Activated naive CD4-positive, alpha-beta T cell treated with anti-CD3 and anti-CD28 coated beads for 36 hours (primary cell): ENCODE data around the gene OPCML. TPM values are rescaled to one million over a fixed set of nuclear protein-coding genes. Genes with fewer than 3 reads are reported as not detected.

Source experiments
- CTCF ChIA-PET: fragments of 350-600 bp; sonication (Branson Sonifier 250); formaldehyde crosslinking; loops from one replicate; lab custom pipeline; 2021; ENCODE audit warnings: antibody characterized with exemption; lab: Charles Lee
- DNase-seq: peaks from one replicate; pipeline ENCODE4 v3.0.0-alpha.2; 2020
- H3K27ac Mint-ChIP-seq: one replicate; pipeline ENCODE4 v1.8.0; 2021; ENCODE audit warnings: mild to moderate bottlenecking, mixed read lengths
- H3K27me3 Mint-ChIP-seq: one replicate; pipeline ENCODE4 v1.8.0; 2021; ENCODE audit warnings: low read depth, mixed read lengths
- H3K36me3 Mint-ChIP-seq: one replicate; pipeline ENCODE4 v1.8.0; 2021; ENCODE audit warnings: low read depth, mixed read lengths
- H3K4me1 Mint-ChIP-seq: one replicate; pipeline ENCODE4 v1.8.0; 2021; ENCODE audit warnings: low read depth, mixed read lengths
- H3K4me3 Mint-ChIP-seq: one replicate; pipeline ENCODE4 v1.8.0; 2021; ENCODE audit warnings: mild to moderate bottlenecking, moderate library complexity, mixed read lengths
- H3K9me3 Mint-ChIP-seq: one replicate; pipeline ENCODE4 v1.8.0; 2021; ENCODE audit warnings: mixed read lengths
- intact Hi-C: fragments of 100-400 bp; cut with micrococcal nuclease; formaldehyde crosslinking; loops from one replicate; pipeline ENCODE4 v1.15.1; 2023
- total RNA-seq, 2 experiments: library from RNA; stranded (reverse); gene quantifications; one replicate each; pipeline ENCODE4 v1.2.3, GENCODE V29; 2021

OPCML gene
- total RNA-seq, 2 experiments from 2014 or later: not detected

DNA sequence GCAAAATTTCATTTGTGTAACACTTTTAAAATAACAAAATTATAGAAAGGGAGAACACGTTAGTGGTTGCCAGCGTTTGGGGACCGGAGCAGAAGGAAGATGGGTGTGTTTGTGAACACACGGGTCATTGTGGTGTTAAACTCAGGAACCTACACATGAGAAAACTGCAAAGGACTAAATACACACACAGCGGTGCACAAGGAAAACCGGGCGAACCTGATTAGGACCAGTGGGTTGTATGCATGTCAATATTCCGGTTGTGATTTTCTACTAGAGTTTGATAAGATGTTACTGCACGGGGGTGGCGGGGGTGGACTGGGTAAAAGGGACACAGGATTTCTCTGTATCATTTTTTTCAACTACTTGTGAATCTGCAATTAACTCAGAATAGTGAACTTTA, 351.2 kb downstream of the OPCML start:
- H3K27ac Mint-ChIP-seq: no peak overlapping the region

DNA sequence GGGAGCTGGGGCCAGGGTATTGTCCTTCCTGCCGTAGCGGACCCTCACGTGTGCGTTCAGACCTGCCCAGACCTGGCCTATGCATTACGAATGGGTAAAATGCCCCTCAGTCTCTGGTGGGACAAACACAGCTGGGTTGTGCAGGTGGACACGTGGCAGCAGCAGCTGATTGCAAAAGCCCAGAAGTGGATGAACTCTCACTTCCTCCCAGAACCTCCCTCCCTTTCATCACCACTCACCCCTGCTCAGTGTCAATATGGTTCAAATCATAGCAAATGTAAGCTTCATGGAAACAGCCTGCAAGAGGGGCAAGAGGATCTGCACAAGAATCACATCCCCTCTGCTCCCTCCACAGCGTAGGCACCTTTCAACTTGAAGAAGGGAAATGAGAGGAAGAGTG, 352.1 kb downstream of the OPCML start:
- H3K4me3 Mint-ChIP-seq: no peak overlapping the region
- no peak for DNase-seq
- H3K27ac Mint-ChIP-seq: no peak overlapping the region
- H3K36me3 Mint-ChIP-seq: no peaks in the 10 kb centered on the region
- no peaks in the 10 kb centered on the region for H3K4me1 Mint-ChIP-seq
- H3K9me3 Mint-ChIP-seq: no peaks in the 10 kb centered on the region
- peaks cover 2% of the 10 kb centered on the region for H3K27me3 Mint-ChIP-seq
- intact Hi-C loops: no loop called here
- CTCF ChIA-PET: interaction anchor here (1.1 kb wide), 1 partner anchor 46 kb away, joined by 3 read pairs; no protein-coding TSS in a partner anchor

More for the DNA sequence above, 351.2 kb downstream of the OPCML start:
- no peak for DNase-seq
- H3K36me3 Mint-ChIP-seq: no peaks in the 10 kb centered on the region
- H3K27me3 Mint-ChIP-seq: peaks cover 2% of the 10 kb centered on the region
- H3K9me3 Mint-ChIP-seq: no peaks in the 10 kb centered on the region
- H3K4me3 Mint-ChIP-seq: no peak overlapping the region
- H3K4me1 Mint-ChIP-seq: no peaks in the 10 kb centered on the region
- intact Hi-C loops: no loop called here
- CTCF ChIA-PET: interaction anchor here (1.1 kb wide), 1 partner anchor 46 kb away, joined by 3 read pairs; no protein-coding TSS in a partner anchor

DNA sequence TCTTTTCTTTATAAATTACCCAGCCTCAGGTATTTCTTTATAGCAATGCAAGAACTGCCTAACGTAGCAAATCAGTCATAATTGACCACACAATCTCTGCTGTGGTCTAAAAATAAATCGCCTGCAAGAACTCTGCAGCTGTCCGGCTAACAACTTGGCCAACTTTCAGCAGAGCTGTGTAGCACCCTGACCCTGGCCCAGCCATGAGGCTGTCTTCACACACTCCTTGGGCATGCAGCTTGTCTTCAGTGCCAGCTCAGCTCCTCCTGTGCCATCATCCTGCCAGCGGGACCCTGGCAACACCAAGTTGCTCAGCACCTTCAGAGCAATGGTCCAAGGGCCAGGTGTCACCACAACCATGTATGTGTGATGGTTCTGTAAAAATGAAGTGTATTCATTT, 355.6 kb downstream of the OPCML start:
- intact Hi-C loops: no loop called here
- H3K4me1 Mint-ChIP-seq: no peaks in the 10 kb centered on the region
- H3K27me3 Mint-ChIP-seq: peaks cover 2% of the 10 kb centered on the region
- CTCF ChIA-PET: no interaction called here
- H3K4me3 Mint-ChIP-seq: no peak overlapping the region
- no peak for DNase-seq
- H3K27ac Mint-ChIP-seq: no peak overlapping the region
- no peaks in the 10 kb centered on the region for H3K9me3 Mint-ChIP-seq
- no peaks in the 10 kb centered on the region for H3K36me3 Mint-ChIP-seq

DNA sequence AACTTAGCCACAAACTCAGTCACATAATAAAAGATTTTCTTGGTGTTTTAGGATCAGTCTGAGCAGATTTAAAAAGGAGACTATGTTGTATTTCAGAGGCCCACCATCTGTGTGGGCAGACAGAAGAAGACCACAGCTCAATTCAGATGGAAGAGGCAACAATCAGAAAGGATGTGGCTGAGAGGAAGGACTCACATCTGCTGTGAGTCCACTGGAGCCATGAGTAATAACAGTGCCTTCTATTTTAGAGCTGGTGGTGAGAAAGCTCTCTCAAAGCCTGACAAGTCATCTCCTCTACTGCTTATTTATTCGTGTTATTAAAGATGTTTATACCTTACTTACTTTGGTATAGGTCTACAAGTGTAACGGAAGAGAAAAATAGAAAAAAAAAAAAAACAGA, 357.2 kb downstream of the OPCML start:
- no peak overlapping the region for H3K27ac Mint-ChIP-seq
- intact Hi-C loops: no loop called here
- H3K27me3 Mint-ChIP-seq: peaks cover 2% of the 10 kb centered on the region
- H3K4me1 Mint-ChIP-seq: no peaks in the 10 kb centered on the region
- H3K36me3 Mint-ChIP-seq: no peaks in the 10 kb centered on the region
- CTCF ChIA-PET: no interaction called here
- DNase-seq: no peak
- no peak overlapping the region for H3K4me3 Mint-ChIP-seq
- H3K9me3 Mint-ChIP-seq: no peaks in the 10 kb centered on the region

DNA sequence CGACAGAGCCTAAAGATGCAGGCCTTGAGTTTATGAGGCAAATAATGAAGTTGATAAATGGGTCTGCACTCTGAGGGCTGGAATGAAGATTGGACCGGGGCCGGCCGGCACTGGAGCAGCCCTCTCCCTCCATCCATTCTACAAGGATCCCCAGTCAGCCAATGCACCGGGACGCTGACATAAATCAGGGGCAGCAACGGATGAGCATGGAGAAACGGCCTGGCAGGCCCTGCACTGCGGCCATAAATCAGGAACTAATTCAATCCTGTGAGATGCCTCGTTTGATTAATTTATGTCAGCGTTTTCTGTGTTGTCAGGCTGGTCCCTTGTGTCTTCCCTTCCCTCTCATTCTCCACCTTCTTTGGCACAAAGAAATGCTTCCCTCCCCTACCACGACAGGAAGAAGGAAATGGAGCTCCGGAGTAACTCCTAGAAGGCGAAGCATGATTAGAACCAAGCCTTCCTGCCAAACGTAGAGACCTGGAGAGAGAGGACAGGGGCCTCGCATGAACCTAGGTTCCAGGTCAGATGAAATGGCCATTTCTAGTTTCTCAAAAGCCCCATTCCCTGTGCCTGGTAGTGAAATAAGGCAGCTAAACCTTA, 358.4 kb downstream of the OPCML start:
- H3K9me3 Mint-ChIP-seq: no peaks in the 10 kb centered on the region

DNA sequence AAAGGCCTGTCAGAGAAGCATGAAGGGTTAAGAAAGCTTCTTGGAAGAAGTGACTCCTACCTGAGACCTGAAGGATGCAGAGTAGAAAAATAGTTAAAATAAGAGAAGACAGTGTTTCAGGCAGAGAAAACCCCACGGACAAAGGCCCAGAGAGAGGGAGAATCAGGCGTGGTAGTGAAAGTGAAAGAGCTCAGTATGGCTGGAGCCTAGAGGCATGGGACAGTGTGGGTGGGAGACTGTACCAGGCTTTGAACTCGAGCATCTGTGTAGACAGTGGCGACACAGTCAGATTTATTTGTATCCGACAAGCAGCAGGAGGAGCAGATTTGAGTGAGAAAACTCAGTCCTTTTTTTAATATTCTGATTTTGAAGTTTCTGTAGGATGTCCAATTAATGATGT, 360.0 kb downstream of the OPCML start:
- intact Hi-C loops: no loop called here
- no peak overlapping the region for H3K27ac Mint-ChIP-seq
- H3K4me3 Mint-ChIP-seq: no peak overlapping the region
- no peaks in the 10 kb centered on the region for H3K36me3 Mint-ChIP-seq
- H3K4me1 Mint-ChIP-seq: no peaks in the 10 kb centered on the region
- CTCF ChIA-PET: no interaction called here
- no peaks in the 10 kb centered on the region for H3K9me3 Mint-ChIP-seq
- no peak for DNase-seq
- H3K27me3 Mint-ChIP-seq: peaks cover 2% of the 10 kb centered on the region

More for the DNA sequence above, 358.4 kb downstream of the OPCML start:
- Mint-ChIP-seq H3K27ac (no peak overlapping the region), H3K36me3 (no peaks in the 10 kb centered on the region), H3K4me3 (no peak overlapping the region), H3K27me3 (peaks cover 4% of the 10 kb centered on the region), H3K4me1 (no peaks in the 10 kb centered on the region)
- CTCF ChIA-PET: no interaction called here
- no peak for DNase-seq
- intact Hi-C loops: no loop called here

DNA sequence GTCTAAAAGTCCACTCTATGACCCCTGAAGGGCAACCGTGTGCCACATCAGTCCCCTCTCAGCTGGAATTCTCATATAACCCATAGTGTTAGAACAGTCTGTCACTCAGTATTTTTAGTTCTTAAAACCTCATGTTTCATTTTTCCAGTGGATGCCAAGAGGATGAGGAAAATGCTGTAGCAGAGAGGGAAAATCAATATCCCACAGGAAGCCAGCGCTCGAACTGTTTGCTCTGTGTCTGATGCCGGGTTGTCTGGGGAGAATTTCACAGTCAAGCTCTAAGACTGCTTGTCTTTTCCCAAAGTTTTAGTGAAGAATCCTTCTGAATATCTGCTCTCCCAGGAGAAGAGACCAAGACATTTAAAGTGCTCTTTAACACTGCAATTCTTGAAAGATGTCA, 360.9 kb downstream of the OPCML start:
- no peaks in the 10 kb centered on the region for H3K36me3 Mint-ChIP-seq
- no peak for DNase-seq
- CTCF ChIA-PET: no interaction called here
- no peaks in the 10 kb centered on the region for H3K4me1 Mint-ChIP-seq
- H3K27me3 Mint-ChIP-seq: peaks cover 2% of the 10 kb centered on the region
- intact Hi-C loops: no loop called here
- no peak overlapping the region for H3K4me3 Mint-ChIP-seq
- no peak overlapping the region for H3K27ac Mint-ChIP-seq
- H3K9me3 Mint-ChIP-seq: no peaks in the 10 kb centered on the region

DNA sequence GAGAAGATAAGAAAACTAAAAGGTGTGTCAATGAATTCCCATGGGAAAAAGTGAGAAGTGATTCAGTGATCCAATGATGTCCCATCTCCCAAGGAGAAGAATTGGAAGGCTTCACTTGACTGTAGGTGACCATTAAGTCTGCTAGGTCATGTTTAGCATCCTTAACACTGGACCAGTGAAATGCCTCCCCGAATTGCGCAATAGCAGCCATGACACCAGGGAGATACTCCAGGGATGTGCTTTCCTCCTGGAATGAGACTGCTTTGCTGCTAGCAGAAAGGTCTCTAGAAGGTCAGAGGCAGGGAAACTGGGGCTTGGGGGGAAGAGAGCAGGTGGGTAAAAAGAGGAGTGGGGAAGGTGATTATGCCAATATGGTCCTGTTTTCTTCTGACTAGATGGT, 364.3 kb downstream of the OPCML start:
- no peaks in the 10 kb centered on the region for H3K4me1 Mint-ChIP-seq
- no peak overlapping the region for H3K4me3 Mint-ChIP-seq
- CTCF ChIA-PET: no interaction called here
- H3K27ac Mint-ChIP-seq: no peak overlapping the region
- no peaks in the 10 kb centered on the region for H3K9me3 Mint-ChIP-seq
- intact Hi-C loops: no loop called here
- H3K27me3 Mint-ChIP-seq: peaks cover 4% of the 10 kb centered on the region
- DNase-seq: no peak
- H3K36me3 Mint-ChIP-seq: no peaks in the 10 kb centered on the region

DNA sequence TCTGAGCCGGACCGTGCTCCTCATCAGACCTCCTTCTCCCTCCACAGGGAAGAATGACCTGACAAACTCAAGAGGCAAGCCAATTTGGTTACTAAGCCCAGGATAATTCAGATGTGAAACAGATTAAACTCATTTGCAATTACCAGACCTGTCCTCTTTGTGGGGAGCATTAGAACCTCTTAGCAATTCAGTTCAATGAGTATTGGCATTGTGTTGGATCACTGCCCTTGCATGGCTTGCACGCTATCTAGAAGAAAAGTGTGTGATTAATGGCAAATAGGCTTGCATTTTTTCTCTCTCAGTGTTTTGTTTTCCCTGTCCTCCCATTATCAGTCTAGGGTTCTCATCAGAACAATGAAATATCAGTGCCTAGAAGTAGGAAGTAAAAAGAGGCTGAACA, 365.6 kb downstream of the OPCML start:
- H3K4me3 Mint-ChIP-seq: no peak overlapping the region
- DNase-seq: no peak
- no peaks in the 10 kb centered on the region for H3K9me3 Mint-ChIP-seq
- H3K27ac Mint-ChIP-seq: no peak overlapping the region
- peaks cover 8% of the 10 kb centered on the region for H3K27me3 Mint-ChIP-seq
- no peaks in the 10 kb centered on the region for H3K4me1 Mint-ChIP-seq
- H3K36me3 Mint-ChIP-seq: no peaks in the 10 kb centered on the region
- CTCF ChIA-PET: interaction anchor here (1.2 kb wide), 1 partner anchor 10 kb away, joined by 4 read pairs; no protein-coding TSS in a partner anchor
- intact Hi-C loops: no loop called here

DNA sequence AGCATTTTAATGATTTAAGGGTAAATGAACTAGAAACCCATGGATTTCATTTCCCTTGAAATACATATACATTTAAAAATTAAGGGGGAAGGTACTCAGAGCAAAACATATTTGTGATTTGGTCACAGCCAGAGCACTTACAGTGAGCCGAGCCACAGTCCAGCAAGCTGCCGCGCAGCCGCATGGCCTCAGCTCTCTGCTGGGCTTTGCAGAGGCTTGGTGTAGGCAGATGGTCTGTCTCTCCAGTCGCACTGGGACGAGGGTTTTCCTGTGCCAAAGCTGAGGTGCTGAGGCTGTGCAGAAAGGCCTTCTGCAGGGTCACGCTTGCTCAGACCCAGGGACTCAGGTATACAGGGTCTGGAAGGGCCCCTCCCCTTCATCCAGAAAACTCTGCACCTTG, 367.3 kb downstream of the OPCML start:
- CTCF ChIA-PET: no interaction called here
- intact Hi-C loops: no loop called here
- Mint-ChIP-seq H3K4me3 (no peak overlapping the region), H3K9me3 (no peaks in the 10 kb centered on the region), H3K4me1 (no peaks in the 10 kb centered on the region), H3K27ac (no peak overlapping the region), H3K36me3 (no peaks in the 10 kb centered on the region), H3K27me3 (peaks cover 8% of the 10 kb centered on the region)
- no peak for DNase-seq

DNA sequence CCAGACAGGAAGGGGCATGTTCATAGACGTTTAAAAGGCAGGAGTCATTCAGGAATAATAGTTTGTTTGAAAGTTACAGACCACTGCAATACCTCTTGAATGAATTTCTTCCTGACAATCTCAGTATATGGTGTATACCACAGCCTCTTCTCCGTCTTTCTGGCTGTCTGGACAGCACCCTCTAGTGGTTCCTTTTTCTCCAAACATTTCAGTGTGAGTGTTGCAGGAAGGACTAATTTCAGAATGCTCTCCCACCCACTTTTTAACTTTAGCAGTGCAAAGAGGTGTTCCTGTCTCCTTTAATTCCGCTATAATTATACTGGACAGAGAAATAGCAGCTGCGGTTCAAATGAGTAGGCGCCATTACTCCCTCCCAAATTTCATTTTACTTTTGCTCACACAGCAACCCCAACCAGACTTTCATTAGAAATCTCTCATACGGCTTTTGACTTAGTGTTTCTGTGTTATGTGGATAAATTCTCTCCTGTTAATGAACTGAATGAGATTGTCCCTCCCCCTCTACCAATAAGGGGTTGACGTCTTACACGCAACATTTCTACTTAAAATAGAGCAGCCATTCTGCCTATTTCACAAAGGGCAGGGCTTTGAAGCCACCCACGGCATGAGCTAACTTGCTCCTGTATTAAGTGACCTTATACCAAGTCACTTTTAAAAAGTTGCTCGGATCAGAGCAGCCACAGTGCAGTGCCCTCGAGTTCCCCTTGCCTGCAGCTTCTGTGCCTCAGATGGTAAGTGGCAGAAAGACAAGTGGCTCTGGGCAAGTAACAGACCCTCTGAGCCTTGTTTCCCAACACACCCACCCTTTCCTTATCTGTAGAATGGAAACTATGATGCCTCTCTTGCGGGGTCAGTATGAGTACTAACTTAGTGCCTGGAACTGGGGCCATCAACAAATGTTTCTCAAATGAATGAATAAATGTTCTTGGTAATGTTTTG, 368.6 kb downstream of the OPCML start:
- CTCF ChIA-PET: no interaction called here
- Mint-ChIP-seq H3K4me1 (no peaks in the 10 kb centered on the region), H3K27me3 (peaks cover 5% of the 10 kb centered on the region), H3K36me3 (no peaks in the 10 kb centered on the region), H3K27ac (no peak overlapping the region), H3K9me3 (no peaks in the 10 kb centered on the region), H3K4me3 (no peak overlapping the region)
- intact Hi-C loops: loop anchor here (1.0 to 2.0 kb wide), 2 partner anchors 29 to 81 kb away; no protein-coding TSS in a partner anchor
- peak; percentile 5 for DNase-seq

DNA sequence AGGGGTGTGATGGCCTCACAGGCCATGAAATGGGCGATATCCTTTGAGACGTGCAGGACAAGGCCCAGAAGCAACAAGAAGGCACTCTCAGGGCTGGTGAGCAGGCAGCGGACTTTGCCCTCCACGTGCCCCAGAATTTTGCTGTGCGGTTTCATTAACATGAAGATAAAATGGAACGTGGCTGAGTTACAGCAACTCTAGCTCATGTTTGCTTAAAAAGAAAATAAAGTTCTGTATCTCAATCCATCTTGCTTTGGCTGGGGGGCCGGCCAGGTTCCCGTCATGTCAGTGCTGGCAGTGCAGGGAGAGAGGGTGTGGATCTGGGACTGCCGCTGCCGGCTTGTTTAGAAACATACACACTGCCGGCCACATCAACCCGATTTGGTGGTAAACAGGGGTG, 370.1 kb downstream of the OPCML start:
- Mint-ChIP-seq H3K9me3 (no peaks in the 10 kb centered on the region), H3K27me3 (peaks cover 8% of the 10 kb centered on the region), H3K27ac (no peak overlapping the region), H3K4me3 (no peak overlapping the region), H3K4me1 (no peaks in the 10 kb centered on the region), H3K36me3 (no peaks in the 10 kb centered on the region)
- CTCF ChIA-PET: no interaction called here
- DNase-seq: no peak
- intact Hi-C loops: loop anchor here (2.0 kb wide), 1 partner anchor 79 kb away; no protein-coding TSS in a partner anchor
